ENCODE results near the gene DPH6.
"Not testable (repeated sequence)": the region's sequence is repeated elsewhere in the genome, so short reads cannot be mapped to it uniquely, and the experiment has no call there.

Gene DPH6

DNA sequence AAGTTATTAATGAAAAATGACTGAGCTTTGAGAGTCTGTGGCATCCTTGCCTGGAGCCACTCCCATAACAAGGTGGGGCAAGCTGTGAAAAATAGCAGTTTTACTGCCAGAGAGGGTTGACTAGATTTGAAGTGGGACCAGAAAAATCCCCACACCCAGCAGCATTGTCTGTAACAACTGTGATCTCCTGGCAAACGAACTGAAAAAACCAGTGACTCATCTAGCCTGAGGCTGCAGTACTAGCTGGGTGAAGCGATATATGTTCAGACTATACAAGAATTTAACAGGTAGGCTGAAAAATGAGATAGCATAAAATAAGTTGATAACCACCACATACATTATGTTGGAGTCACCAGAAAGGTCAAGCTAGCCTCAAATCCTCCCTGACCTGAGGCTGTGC lies 64.0 kb downstream of the DPH6 start:
- DNase-seq = no peak

- no peak for DNase-seq
Measured at GRCh38 chr15:35481064-35481463, 64.9 kb downstream of the DPH6 start.

GRCh38 chr15:35479423-35479822 lies 66.5 kb downstream of the DPH6 start:
- no peak for DNase-seq

- DNase-seq = no peak
Measured at GRCh38 chr15:35477312-35478262, 68.4 kb downstream of the DPH6 start.

- DNase-seq = no peak
Measured at GRCh38 chr15:35471024-35471423, 74.9 kb downstream of the DPH6 start.

- DNase-seq = no peak
Measured at GRCh38 chr15:35470441-35470840, 75.5 kb downstream of the DPH6 start.

DNA sequence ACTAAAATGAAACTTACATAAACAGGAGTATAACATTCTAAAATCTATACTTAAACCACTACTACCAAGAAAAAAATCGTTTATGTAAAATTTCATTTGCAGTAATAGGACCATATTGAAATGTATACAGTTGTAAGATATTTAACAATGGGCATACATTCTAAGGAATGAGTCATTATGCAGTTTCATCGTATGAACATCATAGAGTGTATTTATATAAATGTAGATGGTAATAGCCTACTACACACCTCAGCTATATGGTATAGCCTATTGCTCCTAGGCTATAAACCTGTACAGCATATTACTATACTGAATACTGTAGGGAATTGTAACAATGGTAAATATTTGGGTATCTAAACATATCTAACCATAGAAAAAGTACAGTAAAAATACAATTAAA lies 79.5 kb downstream of the DPH6 start:
- DNase-seq = no peak

DNA sequence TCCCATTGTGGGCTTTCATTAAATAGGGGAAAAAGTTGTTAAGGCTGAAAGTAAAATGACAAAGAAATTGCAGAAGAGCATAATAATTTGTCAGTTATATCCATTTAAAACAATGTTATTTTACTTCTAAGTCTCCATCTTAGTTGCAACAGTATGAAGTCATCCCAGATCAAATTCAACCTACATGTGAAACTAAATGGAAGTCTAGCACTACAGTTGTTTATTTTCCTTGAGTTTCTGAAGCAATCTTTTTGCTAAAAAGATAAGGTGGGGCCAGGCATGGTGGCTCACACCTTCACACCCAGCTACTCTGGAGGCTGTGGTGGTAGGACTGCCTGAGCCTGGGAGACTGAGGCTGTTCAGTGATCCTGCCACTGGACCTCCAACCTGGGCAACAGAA lies 80.2 kb downstream of the DPH6 start:
- no peak for DNase-seq

- DNase-seq = no peak
Measured at GRCh38 chr15:35460616-35461015, 85.3 kb downstream of the DPH6 start.

- DNase-seq = no peak
Measured at GRCh38 chr15:35458176-35458856, 87.6 kb downstream of the DPH6 start.

DNA sequence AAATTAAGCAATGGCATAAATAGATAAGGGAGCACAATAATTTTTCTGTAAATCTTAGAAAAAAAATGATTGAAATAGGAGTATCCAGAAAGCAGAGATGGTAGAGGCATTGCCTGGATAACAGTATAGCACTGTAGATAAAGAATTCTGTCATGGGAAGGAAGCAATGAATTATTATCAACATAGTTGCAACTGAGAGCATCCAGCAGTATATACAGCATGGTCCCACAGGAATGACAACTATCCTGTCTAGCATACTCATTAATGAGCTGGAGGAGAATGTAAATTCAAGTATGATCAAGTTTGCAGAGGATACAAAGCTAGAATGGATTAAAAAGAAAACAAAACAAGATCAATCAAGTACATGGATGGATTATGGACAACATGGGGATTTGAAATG lies 90.8 kb downstream of the DPH6 start:
- DNase-seq = no peak

DNA sequence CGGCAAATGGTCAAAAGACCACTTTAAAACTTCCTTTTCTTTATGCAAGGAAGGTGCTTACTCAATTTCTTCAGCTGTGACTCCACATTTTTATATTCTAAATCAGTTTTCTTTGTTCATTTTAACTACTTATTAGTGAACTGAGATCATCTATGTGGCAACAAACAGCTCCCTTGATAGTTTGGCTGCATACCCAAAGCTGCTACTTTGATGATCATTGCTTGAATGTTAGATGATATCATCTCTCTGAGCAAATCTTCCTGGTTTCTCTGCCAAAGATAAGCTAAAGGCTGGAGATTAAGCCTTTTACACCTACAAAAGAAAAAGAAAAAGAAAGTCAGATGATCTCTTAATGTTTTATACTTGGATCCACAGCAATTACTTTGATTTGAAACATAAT lies 95.5 kb downstream of the DPH6 start:
- DNase-seq = no peak

DNA sequence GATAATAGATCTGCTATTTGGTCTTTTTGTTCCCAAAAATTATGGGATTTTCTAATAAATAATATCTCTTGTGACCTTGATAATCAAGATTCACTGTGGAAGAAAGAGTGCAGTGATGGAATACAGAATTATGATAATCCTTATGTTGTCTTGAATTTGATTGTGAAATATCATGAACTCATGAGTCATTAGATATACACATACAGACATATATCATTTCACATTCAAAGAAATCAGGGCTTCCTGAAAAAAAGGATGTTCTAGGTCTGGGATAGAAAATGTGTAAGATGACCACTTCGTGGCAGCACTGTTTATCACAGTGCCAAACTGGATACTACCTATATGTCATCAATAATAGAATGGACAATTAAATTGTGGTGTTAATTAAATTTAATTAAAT lies 97.7 kb downstream of the DPH6 start:
- DNase-seq = no peak

DNA sequence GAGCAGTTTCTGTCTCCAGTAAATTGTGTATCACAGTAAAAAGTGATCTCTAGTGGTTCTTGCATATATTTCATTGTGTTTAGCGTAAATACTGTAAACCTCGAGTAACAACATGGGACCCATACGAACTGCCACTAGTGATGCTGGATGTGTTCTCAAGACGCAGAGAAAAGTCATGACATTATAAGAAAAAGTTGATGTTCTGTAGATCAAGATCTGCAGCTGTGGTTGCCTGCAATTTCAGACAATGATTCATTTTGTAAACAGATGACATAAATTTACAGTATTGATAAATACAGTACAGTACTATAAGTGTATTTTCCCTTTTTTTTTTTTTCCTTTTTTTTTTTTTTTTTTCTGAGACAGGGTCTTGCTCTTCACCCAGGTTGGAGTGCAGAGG lies 100.1 kb downstream of the DPH6 start:
- DNase-seq = no peak

GRCh38 chr15:35444557-35445204 lies 101.3 kb downstream of the DPH6 start:
- peak; percentile 19 for DNase-seq

GRCh38 chr15:35443376-35443775 lies 102.6 kb downstream of the DPH6 start:
- DNase-seq = no peak

DNA sequence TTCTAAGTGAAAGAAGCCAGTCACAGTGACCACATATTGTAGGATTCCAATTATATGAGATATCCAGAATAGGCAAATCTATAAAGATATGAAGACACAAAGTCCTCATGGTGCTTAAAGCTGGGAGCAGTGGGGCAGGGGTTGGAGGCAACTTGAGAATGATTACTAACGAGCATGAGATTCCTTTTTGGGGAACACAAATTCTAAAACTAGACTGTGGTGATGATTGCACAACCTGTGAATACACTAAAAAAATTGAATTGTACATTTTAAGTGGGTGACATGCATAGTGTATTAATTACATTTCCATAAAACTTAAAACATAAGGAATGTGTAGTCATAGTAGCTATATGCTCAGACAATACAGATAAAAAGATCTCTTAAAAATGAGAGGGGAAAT lies 103.2 kb downstream of the DPH6 start:
- DNase-seq = no peak

DNA sequence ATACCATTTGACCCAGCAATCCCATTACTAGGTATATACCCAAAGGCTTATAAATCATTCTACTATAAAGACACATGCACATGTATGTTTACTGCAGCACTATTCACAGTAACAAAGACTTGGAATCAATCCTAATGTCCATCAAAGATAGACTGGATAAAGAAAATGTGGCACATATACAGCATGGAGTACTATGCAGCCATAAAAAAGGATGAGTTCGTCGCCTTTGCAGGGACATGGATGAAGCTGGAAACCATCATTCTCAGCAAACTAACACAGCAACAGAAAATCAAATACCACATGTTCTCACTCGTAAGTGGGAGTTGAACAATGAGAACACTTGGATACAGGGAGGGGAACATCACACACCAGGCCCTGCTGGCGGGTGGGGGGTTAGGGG lies 104.7 kb downstream of the DPH6 start:
- DNase-seq = not testable (repeated sequence)

DNA sequence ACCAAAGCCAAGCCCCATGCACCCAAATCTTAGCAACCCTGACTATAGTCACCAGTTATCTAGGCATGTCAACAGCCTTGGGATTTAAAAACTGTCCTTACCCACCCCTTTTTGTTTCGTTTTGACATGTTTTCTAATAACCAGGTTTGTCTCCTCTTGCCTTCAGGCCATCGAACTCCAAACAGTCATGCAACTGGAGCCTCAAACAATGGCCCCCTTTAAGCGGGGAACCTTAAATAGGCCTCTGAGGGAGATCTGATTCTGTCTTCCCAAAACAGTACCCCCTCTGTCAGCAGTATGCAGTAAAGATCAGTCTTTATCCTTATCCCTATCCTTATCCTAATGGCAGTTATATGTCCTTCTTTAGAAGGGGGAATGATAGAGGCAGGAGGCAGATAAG lies 105.7 kb downstream of the DPH6 start:
- no peak for DNase-seq

DNA sequence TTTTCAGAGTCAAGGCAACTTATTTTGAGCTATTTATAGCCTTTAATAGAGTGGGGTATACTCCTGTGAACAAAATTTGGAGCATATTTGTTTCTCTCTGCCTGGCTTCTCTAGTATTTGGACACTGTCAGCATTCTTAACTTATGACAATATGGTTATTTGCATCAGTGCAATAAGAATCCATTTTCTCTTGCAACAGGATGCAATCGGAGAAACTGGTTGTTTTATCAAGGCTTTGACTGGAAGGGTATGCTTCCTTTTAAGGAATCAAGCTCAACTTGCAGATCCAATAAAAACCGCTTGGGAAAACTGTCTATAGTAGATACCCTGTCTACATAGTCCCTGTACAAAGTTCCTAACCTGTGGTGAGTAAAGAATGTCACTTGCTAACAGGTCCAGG lies 106.7 kb downstream of the DPH6 start:
- no peak for DNase-seq

DNA sequence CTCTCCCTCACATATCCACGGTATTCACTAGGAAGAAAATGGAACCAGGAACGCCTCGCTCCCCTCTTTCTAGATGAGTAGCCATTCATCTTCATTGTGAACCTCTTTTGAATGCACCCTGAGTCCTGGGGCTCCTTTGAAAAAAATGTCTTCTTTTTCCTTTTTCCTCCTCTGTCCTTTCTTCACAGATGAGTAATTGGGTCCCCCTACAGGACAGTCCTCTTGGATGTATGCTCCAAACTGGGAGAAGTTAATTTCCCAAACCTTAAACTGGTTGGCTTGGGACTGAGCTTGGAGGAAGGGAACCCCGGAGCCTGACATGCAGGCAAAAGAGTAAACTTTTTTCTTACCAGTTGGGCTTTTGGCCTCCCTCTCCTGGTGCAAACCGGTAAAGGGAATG lies 108.8 kb downstream of the DPH6 start:
- no peak for DNase-seq

DNA sequence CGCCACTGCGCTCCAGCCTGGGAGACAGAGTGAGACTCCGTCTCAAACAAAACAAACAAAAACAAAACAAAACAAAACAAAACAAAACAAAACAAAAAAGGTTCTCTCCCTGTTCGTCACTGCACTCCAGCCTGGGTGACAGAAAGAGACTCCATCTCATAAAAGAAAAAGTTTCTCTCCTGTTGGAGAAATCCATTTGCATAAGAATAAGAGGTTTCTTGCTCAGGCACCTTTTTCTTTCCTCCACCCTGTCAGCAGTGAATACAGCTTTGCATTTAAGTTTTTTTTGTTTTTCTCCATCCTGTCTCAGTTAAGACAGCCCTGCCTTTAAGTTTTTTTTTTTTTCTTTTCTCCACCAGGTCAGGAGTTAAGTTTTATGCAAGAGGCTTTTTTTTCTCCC lies 109.5 kb downstream of the DPH6 start:
- no peak for DNase-seq

DNA sequence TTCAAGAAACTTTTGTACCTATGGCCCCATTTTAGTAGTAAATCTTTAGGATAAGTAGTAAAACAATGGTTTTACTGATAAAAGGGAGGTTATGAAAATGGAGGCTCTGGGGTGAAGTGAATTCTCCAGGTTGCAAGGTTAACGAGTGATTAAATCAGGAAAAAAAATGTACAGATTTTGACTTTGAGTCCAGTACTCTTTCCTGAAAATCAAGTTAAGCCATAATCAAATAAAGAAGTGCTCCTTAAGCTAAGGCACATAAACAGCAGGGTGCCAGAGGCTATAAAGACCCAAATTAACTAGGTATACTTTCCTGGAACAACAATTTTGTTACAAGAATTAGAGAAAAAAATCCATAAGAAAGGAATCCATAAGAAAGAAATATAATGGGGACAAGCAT lies 114.7 kb downstream of the DPH6 start:
- no peak for DNase-seq

DNA sequence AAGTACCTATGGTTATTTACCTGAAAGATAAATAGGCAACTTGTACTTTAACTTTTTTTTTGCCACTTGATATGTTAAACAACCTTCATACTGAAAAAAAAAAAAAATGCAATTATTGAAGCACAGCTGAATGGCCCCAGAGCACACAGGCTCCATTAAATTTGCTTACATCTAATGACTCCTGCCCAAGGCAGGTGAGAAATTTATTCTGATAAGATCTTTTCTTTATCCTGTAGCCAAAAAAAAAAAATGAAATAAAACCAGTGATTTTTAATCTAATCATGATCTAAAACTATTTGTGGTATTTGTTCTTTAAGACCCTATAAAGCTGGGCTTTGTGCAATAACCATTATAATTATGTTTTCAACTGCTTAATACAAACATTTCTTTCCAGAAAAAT lies 115.7 kb downstream of the DPH6 start:
- no peak for DNase-seq
